ENCODE results near the gene MID1.

The MID1 gene

GRCh38 chrX:10483191-10483831, 137.1 kb downstream of the MID1 start:
- Histone ChIP-seq H3K27ac (ENCODE audit: low read length) (no peak overlapping the region), H3K4me3 (ENCODE audit: low read depth in 1 of 2, low read length in 2 of 2) (no peak overlapping the region), H4K20me1 (ENCODE audit: insufficient read depth, low read length) (no peaks in the 10 kb centered on the region), H3K4me1 (ENCODE audit: insufficient read depth, low read length) (no peaks in the 10 kb centered on the region), H3K36me3 (ENCODE audit: insufficient read depth, low read length) (no peaks in the 10 kb centered on the region), H3K9ac (ENCODE audit: low read depth, low read length) (no peak overlapping the region), H3K4me2 (ENCODE audit: insufficient read depth, low read length) (no peak overlapping the region), H3K79me2 (ENCODE audit: insufficient read depth, low read length) (no peaks in the 10 kb centered on the region), H3K9me3 (ENCODE audit: insufficient read depth, low read length, severe bottlenecking) (no peaks in the 10 kb centered on the region), H2AFZ (ENCODE audit: low read depth, low read length) (no peak overlapping the region), H3K27me3 (ENCODE audit: insufficient read depth, low read length, poor library complexity) (no peaks in the 10 kb centered on the region)
- TF ChIP-seq CTCF (IDR thresholded peaks at IDR 0.05; ENCODE audit: borderline replicate concordance, extremely low read depth, low read length, poor library complexity, severe bottlenecking) (no peak), EZH2 (IDR thresholded peaks at IDR 0.05; ENCODE audit: borderline replicate concordance, low read depth, low read length, severe bottlenecking) (no peak)
- DNase-seq (no peak), ATAC-seq (ENCODE audit: insufficient read depth, low read depth) (no peak)

- ATAC-seq (ENCODE audit: insufficient read depth, low read depth) (no peak), DNase-seq (no peak)
- TF ChIP-seq EZH2 (IDR thresholded peaks at IDR 0.05; ENCODE audit: borderline replicate concordance, low read depth, low read length, severe bottlenecking) (no peak), CTCF (IDR thresholded peaks at IDR 0.05; ENCODE audit: borderline replicate concordance, extremely low read depth, low read length, poor library complexity, severe bottlenecking) (no peak)
- Histone ChIP-seq H3K4me2 (ENCODE audit: insufficient read depth, low read length) (no peak overlapping the region), H3K27me3 (ENCODE audit: insufficient read depth, low read length, poor library complexity) (no peaks in the 10 kb centered on the region), H3K4me3 (ENCODE audit: low read depth in 1 of 2, low read length in 2 of 2) (no peak overlapping the region), H3K27ac (ENCODE audit: low read length) (no peak overlapping the region), H3K4me1 (ENCODE audit: insufficient read depth, low read length) (no peaks in the 10 kb centered on the region), H2AFZ (ENCODE audit: low read depth, low read length) (no peak overlapping the region), H3K9me3 (ENCODE audit: insufficient read depth, low read length, severe bottlenecking) (no peaks in the 10 kb centered on the region), H3K79me2 (ENCODE audit: insufficient read depth, low read length) (no peaks in the 10 kb centered on the region), H3K9ac (ENCODE audit: low read depth, low read length) (no peak overlapping the region), H3K36me3 (ENCODE audit: insufficient read depth, low read length) (no peaks in the 10 kb centered on the region), H4K20me1 (ENCODE audit: insufficient read depth, low read length) (no peaks in the 10 kb centered on the region)
These were observed 137.7 kb downstream of the MID1 start for GRCh38 chrX:10482708-10483107.

GRCh38 chrX:10482261-10482660, 138.1 kb downstream of the MID1 start:
- Histone ChIP-seq H3K4me3 (ENCODE audit: low read depth in 1 of 2, low read length in 2 of 2) (no peak overlapping the region), H3K79me2 (ENCODE audit: insufficient read depth, low read length) (no peaks in the 10 kb centered on the region), H3K9ac (ENCODE audit: low read depth, low read length) (no peak overlapping the region), H3K27me3 (ENCODE audit: insufficient read depth, low read length, poor library complexity) (no peaks in the 10 kb centered on the region), H2AFZ (ENCODE audit: low read depth, low read length) (no peak overlapping the region), H3K4me1 (ENCODE audit: insufficient read depth, low read length) (no peaks in the 10 kb centered on the region), H4K20me1 (ENCODE audit: insufficient read depth, low read length) (no peaks in the 10 kb centered on the region), H3K27ac (ENCODE audit: low read length) (no peak overlapping the region), H3K36me3 (ENCODE audit: insufficient read depth, low read length) (no peaks in the 10 kb centered on the region), H3K4me2 (ENCODE audit: insufficient read depth, low read length) (no peak overlapping the region), H3K9me3 (ENCODE audit: insufficient read depth, low read length, severe bottlenecking) (no peaks in the 10 kb centered on the region)
- ATAC-seq (ENCODE audit: insufficient read depth, low read depth) = no peak
- no peak for DNase-seq
- TF ChIP-seq EZH2 (IDR thresholded peaks at IDR 0.05; ENCODE audit: borderline replicate concordance, low read depth, low read length, severe bottlenecking) (no peak), CTCF (IDR thresholded peaks at IDR 0.05; ENCODE audit: borderline replicate concordance, extremely low read depth, low read length, poor library complexity, severe bottlenecking) (no peak)
